Cardiac septum (tissue), 1 donor: Measurements from ENCODE around the gene SLC25A11. TPM values are rescaled to one million over a fixed set of nuclear protein-coding genes. Genes with fewer than 3 reads are reported as not detected.

ENCODE experiments used
- DNase-seq: peaks from one replicate; pipeline ENCODE4 v3.0.0-alpha.2; 2020; ENCODE audit warnings: low spot score
- intact Hi-C: fragments of 100-400 bp; cut with DNase I; formaldehyde crosslinking; loops from one replicate; pipeline ENCODE4 v1.14.0; 2022
- long read RNA-seq: library from polyadenylated mRNA; unstranded; transcript quantifications from one replicate; pipeline ENCODE4 v2.0.0, GENCODE V29; 2021
- total RNA-seq: library from RNA; stranded (reverse); fragmentation: NEBNext Ultra II Directional; extraction: Animal tissue kit (Norgen Biotek cat#: 25700); gene quantifications from one replicate; pipeline ENCODE4 v1.2.1, GENCODE V29; 2021
- donor health status: DM: no; HTN: no; CAD: no.

SLC25A11 gene
- total RNA-seq, result 176 TPM
- long read RNA-seq, transcript SLC25A11-202 (7 exons, 952 nt), result minor isoform, 21 of 482 reads
- long read RNA-seq, transcript SLC25A11-201 (8 exons, 1,897 nt), result major isoform, 439 of 482 reads
- long read RNA-seq, partial matches to known transcripts, result 3 of 482 reads
- long read RNA-seq, other reads (novel, unspliced or antisense), result 15 of 482 reads

GRCh38 chr17:4939796-4940554 is at the start of gene SLC25A11, which contains the start of gene RNF167:
Gene SLC25A11 (minus strand): TSS chr17:4940046. CDS start chr17:4939910, 136 bp downstream.
Gene RNF167 (plus strand): TSS chr17:4940268. CDS start chr17:4940910, 642 bp downstream.
- intact Hi-C loops, result loop anchor here (1.0 to 5.0 kb wide), 4 partner anchors 8 to 57 kb away; partner anchors contain the start of genes INCA1, KIF1C, PFN1 and SPAG7
- DNase-seq, result peak; percentile 97

GRCh38 chr17:4987767-4988567 is 48.1 kb upstream of the SLC25A11 start:
- no peak for DNase-seq
- intact Hi-C loops, result loop anchor here (1.0 to 2.0 kb wide), 2 partner anchors 21 to 79 kb away; partner anchors contain the start of gene SPAG7

GRCh38 chr17:4986951-4987766 is 47.3 kb upstream of the SLC25A11 start, which contains the start of gene CAMTA2:
Gene CAMTA2 (minus strand): TSS chr17:4987675. CDS start chr17:4986222, 1,453 bp downstream.
- peak; percentile 96 for DNase-seq
- intact Hi-C loops, result loop anchor here (1.0 to 2.0 kb wide), 2 partner anchors 20 to 78 kb away; partner anchors contain the start of gene SPAG7

GRCh38 chr17:4986403-4986802 is 46.6 kb upstream of the SLC25A11 start:
- intact Hi-C loops, result loop anchor here (2.0 kb wide), 1 partner anchor 20 kb away; the partner anchor contains the start of gene SPAG7
- no peak for DNase-seq

- intact Hi-C loops, result loop anchor here (2.0 to 5.0 kb wide), 2 partner anchors 14 to 80 kb away; partner anchors contain the start of genes INCA1 and KIF1C
- no peak for DNase-seq
These were observed 42.5 kb upstream of the SLC25A11 start for GRCh38 chr17:4982305-4982704.

GRCh38 chr17:4980644-4981216 is 40.9 kb upstream of the SLC25A11 start:
- no peak for DNase-seq
- intact Hi-C loops, result loop anchor here (5.0 kb wide), 1 partner anchor 82 kb away; no protein-coding TSS in a partner anchor

GRCh38 chr17:4978726-4979125 is 38.9 kb upstream of the SLC25A11 start:
- intact Hi-C loops, result no loop called here
- DNase-seq, result no peak

GRCh38 chr17:4974115-4974670 is 34.3 kb upstream of the SLC25A11 start:
- intact Hi-C loops, result no loop called here
- no peak for DNase-seq

- DNase-seq, result no peak
- intact Hi-C loops, result no loop called here
These were observed 33.6 kb upstream of the SLC25A11 start for GRCh38 chr17:4973256-4974114.

- intact Hi-C loops, result no loop called here
- no peak for DNase-seq
These were observed 32.9 kb upstream of the SLC25A11 start for GRCh38 chr17:4972752-4973151.

- no peak for DNase-seq
- intact Hi-C loops, result no loop called here
These were observed 32.5 kb upstream of the SLC25A11 start for GRCh38 chr17:4972322-4972721.

- no peak for DNase-seq
- intact Hi-C loops, result no loop called here
These were observed 32.0 kb upstream of the SLC25A11 start for GRCh38 chr17:4971826-4972225.

GRCh38 chr17:4970273-4970672 is 30.4 kb upstream of the SLC25A11 start:
- intact Hi-C loops, result no loop called here
- no peak for DNase-seq

- DNase-seq, result no peak
- intact Hi-C loops, result loop anchor here (5.0 kb wide), 2 partner anchors 62 to 93 kb away; no protein-coding TSS in a partner anchor
These were observed 29.8 kb upstream of the SLC25A11 start for GRCh38 chr17:4969551-4970173.

- intact Hi-C loops, result loop anchor here (5.0 kb wide), 2 partner anchors 62 to 93 kb away; no protein-coding TSS in a partner anchor
- DNase-seq, result no peak
These were observed 29.3 kb upstream of the SLC25A11 start for GRCh38 chr17:4969047-4969550.

- intact Hi-C loops, result loop anchor here (5.0 kb wide), 2 partner anchors 61 to 94 kb away; no protein-coding TSS in a partner anchor
- no peak for DNase-seq
These were observed 28.7 kb upstream of the SLC25A11 start for GRCh38 chr17:4968486-4969046.
